OCI-M2 (cell line): ENCODE data around the gene GPT2.
"Not testable (repeated sequence)": the region's sequence is repeated elsewhere in the genome, so short reads cannot be mapped to it uniquely, and the experiment has no call there.

ENCODE experiments used
- DNase-seq: peaks from one replicate; lab custom pipeline; 2025; ENCODE audit not compliant: unreplicated experiment; lab: John Stamatoyannopoulos, UW

GPT2 gene

GRCh38 chr16:46920402-46921068, 36.4 kb downstream of the GPT2 start:
- DNase-seq: no peak

GRCh38 chr16:46922239-46922638, 38.1 kb downstream of the GPT2 start:
- no peak for DNase-seq

GRCh38 chr16:46923513-46924295, 39.5 kb downstream of the GPT2 start:
- no peak for DNase-seq

- DNase-seq: no peak
Observed at GRCh38 chr16:46924402-46924801, 40.2 kb downstream of the GPT2 start.

DNA sequence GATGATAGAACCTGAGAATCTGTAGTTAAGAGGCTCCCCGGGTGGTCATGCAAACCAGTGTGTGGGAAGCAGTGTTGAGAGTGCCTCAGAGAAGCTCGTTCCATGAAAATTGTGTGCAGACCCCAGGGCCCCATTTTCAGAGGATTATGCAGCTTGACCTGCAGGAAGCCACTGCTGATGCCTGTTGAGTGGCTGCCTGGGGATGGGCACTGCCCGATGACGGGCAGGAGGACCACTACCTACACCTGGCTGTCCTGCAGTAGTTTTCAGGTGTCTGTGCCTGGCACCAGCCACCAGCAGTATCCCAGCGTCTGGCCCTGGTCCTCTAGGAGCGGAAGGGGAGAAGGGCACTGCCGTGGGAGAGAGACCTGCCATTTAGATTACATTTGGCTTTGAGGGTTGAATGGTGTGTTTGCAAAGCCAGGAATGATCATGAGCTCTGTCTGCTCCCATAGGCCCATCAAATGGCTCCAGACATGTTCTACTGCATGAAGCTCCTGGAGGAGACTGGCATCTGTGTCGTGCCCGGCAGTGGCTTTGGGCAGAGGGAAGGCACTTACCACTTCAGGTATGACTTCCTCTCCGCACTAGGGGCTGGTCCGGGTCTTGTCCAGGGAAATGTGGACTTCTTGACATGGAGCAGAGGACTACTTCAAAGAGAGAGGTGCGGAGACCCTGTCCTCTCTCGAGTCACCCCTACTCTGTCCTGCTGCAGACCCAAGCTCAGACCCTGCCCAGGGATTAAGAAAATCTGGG, 42.5 kb downstream of the GPT2 start:
- no peak for DNase-seq

DNA sequence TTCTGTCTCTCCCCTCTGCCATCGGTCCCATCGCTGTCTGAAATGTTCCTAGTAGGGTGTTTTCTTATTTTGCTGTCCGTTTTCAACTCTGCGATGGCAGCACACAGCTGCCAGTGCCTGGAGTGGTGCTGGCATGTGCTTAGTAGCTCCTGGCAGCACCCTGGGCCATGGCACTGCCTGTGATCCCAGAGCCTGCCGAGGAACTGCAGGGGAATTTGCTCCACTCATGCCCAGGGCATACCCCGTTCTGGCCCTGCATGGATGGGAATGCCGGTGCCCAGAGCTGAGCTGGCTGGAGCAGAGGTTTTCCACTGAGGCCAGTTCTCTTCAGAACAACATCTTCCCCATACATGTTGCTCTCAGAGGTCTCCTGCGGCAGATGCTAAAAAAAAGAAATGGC, 43.1 kb downstream of the GPT2 start:
- DNase-seq: no peak

- no peak for DNase-seq
Observed at GRCh38 chr16:46928811-46929210, 44.6 kb downstream of the GPT2 start.

DNA sequence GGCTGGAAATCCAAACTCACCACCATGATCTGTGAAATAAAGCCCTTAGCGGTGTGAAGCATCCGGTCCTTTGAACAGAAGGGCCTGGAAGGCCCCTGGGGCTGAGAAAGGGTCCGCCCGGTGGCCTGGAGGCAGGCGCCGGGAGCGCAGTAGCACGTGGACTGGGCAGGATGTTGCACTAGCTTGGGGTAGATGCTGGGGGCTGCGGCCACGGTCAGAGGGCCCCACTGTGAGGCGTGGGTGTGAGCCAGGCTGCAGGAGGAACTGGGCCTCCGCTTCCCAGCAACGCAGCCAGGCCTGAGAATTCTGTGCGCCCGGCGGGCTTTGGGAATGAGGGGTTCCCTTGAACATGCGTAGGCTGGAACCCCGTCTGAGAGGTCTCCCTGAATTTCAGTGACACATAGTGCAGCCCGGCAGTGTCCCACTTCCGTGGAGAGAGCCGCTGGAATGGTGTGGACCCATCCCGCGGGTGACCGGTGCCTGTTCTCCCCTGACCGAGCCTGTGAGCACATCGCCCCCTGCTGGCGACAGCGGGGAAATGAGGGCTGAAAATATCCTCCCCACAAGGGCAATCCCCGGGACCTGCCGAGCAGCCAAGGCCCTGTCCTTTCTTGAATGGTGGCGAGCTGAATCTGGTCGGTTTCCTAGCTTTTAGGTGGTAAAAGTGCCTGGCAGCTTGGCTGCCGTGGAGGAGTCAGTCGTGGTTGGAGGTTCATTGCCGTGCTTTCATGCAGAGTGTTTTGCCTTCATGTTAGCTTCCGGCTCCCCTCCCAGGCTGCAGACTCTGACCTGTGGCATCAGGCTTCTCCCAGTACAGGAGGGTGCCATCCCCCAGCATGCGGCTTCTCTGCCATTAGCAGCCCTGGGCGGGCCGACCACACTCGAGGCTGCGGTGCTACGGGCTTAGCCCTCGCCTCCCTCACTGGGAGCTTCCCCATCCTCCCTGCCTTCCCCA, 45.5 kb downstream of the GPT2 start:
- DNase-seq: no peak

DNA sequence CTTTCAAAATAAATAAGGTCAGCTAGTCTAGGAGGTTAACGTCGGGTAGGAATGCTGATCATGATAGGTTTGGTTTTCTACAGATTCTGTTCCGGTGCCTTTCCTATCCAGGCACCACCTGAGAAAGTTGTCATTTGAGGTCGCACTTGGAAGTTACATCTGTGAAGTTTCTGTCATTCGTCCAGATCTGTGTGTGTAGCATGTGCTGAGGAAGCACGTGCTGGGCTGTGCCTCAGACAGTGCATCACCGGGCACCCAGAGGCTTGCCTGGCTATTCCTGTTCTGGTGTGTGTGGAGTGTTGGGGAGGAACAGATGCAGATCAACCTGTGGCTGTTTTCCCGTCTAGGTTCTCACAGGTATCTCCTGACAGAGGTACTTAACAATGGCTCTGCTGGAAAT, 46.7 kb downstream of the GPT2 start:
- DNase-seq: no peak

DNA sequence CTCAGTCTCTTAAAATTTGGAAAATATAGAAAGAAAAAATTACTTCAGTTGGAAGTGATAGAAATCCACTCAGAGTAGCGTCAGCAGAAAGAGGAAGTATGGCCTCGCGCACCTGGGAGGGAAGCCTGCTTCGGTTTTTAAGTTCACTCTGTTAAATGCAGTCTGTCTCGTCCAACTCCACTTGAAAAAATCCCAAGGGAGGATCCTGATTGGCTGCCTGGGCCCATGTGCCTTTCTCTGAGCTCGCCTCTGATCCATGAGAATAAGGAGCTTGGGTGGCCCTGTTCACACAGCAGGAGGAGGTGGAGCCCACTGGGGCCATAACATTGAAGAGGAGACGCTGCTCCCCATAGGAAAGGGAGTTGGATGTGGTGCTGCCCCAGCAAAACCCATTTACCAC, 48.6 kb downstream of the GPT2 start:
- DNase-seq: no peak

- DNase-seq: no peak
Observed at GRCh38 chr16:46937536-46937935, 53.4 kb downstream of the GPT2 start.

- not testable (repeated sequence) for DNase-seq
Observed at GRCh38 chr16:46944713-46945112, 60.6 kb downstream of the GPT2 start.

GRCh38 chr16:46947900-46948547, 63.9 kb downstream of the GPT2 start:
- no peak for DNase-seq

DNA sequence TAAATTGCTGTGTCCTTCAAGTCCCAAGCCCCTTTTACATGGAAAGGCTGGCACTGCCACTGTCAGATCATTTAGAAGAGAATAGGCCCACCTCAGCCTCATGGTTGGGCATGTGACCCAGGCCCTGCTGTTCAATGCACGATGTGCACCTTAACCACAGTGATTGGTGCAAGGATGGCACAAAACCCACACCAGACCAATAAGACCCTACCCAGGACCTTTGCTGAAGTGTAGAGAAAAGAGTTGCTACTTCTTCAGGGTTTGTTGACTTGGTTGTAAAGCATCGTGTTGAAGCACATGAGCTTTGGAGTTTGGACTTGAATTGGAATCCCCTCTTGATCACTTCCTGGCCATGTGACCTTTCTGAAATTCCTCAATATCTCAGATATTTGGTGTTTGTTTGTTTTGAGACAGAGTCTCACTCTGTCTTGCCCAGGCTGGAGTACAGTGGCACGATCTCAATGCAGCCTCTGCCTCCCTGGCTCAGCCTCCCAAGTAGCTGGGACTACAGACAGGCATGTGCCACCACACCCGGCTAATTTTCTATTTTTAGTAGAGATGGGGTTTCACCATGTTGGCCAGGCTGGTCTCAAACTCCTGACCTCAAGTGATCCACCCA, 64.5 kb downstream of the GPT2 start:
- DNase-seq: no peak

DNA sequence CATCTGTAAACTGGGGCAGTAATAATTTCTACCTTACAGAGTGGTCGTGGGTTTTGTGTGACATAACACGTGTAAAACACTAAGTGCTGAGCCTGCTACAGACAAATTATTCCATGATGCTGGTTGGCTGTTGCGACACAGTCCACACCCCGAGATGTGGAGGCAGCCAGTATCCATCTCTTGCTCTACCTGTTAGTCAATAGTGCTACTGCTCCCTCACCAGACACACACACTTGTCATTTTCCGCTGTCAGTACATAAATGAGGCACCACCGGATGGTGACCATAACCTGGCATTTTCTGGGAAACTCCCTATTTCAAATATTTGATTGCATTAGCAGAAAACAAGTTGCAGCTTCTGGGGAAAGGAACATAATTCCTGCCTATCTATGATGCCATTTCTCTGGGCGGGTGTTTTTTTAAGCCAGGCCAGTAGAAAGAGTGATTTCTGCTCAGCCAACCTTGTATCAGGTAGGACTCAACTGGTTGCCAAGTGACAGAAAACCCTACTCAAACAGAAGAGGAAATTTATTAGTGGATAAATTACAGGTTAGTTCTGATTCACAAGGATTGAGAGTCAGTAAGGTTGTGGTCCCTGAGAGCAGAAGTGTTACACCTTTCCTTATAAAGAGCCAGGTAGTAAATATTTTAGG, 65.2 kb downstream of the GPT2 start:
- no peak for DNase-seq

DNA sequence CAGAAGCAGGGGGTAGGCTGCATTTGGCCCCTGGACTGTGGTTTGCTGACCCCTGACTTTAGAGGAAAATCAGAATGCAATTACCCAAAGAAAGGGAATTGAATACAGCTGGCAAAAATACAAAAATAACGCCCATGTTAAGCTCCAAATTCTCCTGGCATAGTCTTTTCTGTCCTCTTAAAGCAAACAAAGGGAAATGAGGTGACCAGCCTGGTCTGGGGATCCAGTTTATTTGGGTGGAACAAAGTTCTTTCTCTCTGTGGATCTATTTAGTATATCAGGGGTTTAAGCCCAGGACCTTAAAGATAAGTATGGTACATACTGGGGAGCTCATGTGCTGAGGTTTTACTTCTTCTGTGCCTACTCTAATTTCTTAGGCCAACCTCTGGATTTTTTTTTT, 65.8 kb downstream of the GPT2 start:
- no peak for DNase-seq

DNA sequence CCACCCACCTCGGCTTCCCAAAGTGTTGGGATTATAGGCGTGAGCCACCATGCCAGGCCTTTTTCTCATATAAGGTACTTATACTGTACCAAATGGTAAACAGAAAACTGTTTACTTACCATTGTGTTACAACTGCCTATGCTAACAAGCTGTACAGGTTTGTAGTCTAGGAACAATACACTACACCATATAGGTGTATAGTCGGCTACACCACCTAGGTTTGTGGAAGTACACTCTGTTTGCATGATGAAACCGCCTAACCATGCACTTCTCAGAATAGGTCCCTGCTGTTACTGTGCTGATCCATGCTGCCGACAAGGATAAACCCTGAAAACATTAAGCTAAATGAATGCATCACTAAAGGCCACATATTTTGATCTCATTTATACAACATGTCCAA, 70.4 kb downstream of the GPT2 start:
- no peak for DNase-seq

- DNase-seq: no peak
Observed at GRCh38 chr16:46961373-46962353, 77.5 kb downstream of the GPT2 start.
